Duodenal mucosa (tissue), 2 donors: ENCODE results near the gene PPM1H.

Source experiments
- H3K27ac ChIP-seq: one replicate; pipeline ENCODE4 v1.7.0; 2013; ENCODE audit warnings: low read depth, low read length
- H3K27me3 ChIP-seq, 2 donors: one replicate each; pipeline ENCODE4 v1.7.0; 2013; ENCODE audit warnings: low read length in 2 of 2, control low read depth in 1 of 2; ENCODE audit not compliant: insufficient read depth in 2 of 2, control insufficient read depth in 1 of 2
- H3K36me3 ChIP-seq, 2 donors: one replicate each; pipeline ENCODE4 v1.7.0; 2013; ENCODE audit warnings: low read length in 2 of 2, control low read depth in 1 of 2; ENCODE audit not compliant: insufficient read depth in 2 of 2, control insufficient read depth in 1 of 2
- H3K4me1 ChIP-seq, 2 donors: one replicate each; pipeline ENCODE4 v1.7.0; 2013; ENCODE audit warnings: low read length in 2 of 2, control low read depth in 1 of 2; ENCODE audit not compliant: insufficient read depth in 2 of 2, control insufficient read depth in 1 of 2
- H3K4me3 ChIP-seq, 2 donors: one replicate each; pipeline ENCODE4 v1.7.0; 2013; ENCODE audit warnings: low read length in 2 of 2, low read depth in 1 of 2
- H3K9ac ChIP-seq, 2 donors: one replicate each; pipeline ENCODE4 v1.7.0; 2013; ENCODE audit warnings: low read length in 2 of 2, low read depth in 1 of 2
- H3K9me3 ChIP-seq, 2 donors: one replicate each; pipeline ENCODE4 v1.7.0; 2013; ENCODE audit warnings: low read length in 2 of 2, control low read depth in 1 of 2; ENCODE audit not compliant: control insufficient read depth in 1 of 2

Gene PPM1H

GRCh38 chr12:62651138-62651537 lies 283.8 kb downstream of the PPM1H start:
- H3K9me3 ChIP-seq = no peaks in the 10 kb centered on the region
- H3K9ac ChIP-seq = no peak overlapping the region
- no peaks in the 10 kb centered on the region for H3K27me3 ChIP-seq
- no peaks in the 10 kb centered on the region for H3K4me1 ChIP-seq
- peaks cover 0 to 7% of the 10 kb centered on the region in 2 donors for H3K36me3 ChIP-seq
- no peak overlapping the region for H3K4me3 ChIP-seq
- H3K27ac ChIP-seq = no peak overlapping the region

DNA sequence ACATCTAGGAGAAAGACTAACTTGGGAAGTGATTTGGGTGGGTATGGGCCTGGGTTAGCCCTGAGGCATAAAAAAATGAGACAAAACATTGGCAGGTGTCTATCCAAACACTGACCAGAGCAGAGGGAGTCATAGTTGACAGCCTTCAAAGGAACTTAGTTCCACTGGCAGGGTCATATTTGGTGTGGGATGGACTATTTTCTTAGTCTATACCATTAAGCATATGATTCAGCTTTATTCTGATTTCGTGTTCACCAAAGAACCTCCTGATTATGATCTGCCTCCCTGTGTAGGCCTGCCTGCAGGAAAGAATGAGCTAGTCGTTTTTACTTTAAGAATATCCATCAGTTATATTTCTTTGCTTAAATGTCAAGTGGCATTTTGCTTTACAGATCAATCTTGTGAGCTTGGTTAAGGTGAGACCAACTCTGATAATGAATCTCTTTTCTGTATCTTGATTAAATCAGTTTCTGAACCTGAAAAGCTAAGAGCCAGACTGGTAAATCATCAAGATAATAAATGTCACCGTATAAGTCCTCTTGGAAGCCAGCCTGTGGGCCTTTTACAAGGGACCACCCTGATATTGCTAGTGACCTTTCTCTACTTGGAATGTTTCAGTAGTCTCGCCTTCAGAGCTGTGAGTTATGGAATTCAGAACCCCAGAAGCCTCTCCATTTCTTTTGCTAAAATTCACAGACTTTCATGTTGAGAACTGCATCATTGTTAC lies 285.4 kb downstream of the PPM1H start:
- H3K27me3 ChIP-seq = no peaks in the 10 kb centered on the region
- peaks cover 0 to 7% of the 10 kb centered on the region in 2 donors for H3K36me3 ChIP-seq
- H3K4me3 ChIP-seq = no peak overlapping the region
- no peak overlapping the region for H3K9ac ChIP-seq
- H3K27ac ChIP-seq = no peak overlapping the region
- H3K9me3 ChIP-seq = no peaks in the 10 kb centered on the region
- H3K4me1 ChIP-seq = no peaks in the 10 kb centered on the region

- Histone ChIP-seq H3K9me3 (no peaks in the 10 kb centered on the region), H3K27ac (no peak overlapping the region), H3K36me3 (peaks cover 0 to 7% of the 10 kb centered on the region in 2 donors), H3K4me1 (no peaks in the 10 kb centered on the region), H3K27me3 (no peaks in the 10 kb centered on the region), H3K4me3 (no peak overlapping the region), H3K9ac (no peak overlapping the region)
Measured at GRCh38 chr12:62647586-62647985, 287.4 kb downstream of the PPM1H start.

DNA sequence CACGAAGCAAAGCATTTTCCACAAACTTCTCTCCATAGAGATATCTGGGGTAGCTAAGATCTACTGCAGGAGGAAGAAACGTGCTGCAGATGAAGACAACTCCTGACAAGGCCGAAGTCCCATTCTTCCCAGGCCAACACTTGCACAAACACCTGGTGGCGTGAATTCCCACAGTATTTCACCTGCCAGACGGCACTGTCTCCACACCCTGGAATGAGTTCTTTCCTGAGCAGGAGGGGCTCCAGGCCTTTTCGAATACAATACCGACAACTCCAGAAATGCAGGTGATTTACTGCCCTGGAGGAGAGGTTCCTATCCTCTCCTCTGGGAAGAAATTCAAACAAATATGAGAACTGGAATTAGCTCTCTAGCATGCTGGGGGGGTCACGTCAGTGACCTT lies 288.4 kb downstream of the PPM1H start:
- Histone ChIP-seq H3K4me1 (peaks cover 0 to 9% of the 10 kb centered on the region in 2 donors), H3K4me3 (no peak overlapping the region), H3K27me3 (no peaks in the 10 kb centered on the region), H3K27ac (no peak overlapping the region), H3K9me3 (no peaks in the 10 kb centered on the region), H3K9ac (no peak overlapping the region), H3K36me3 (peaks cover 0 to 7% of the 10 kb centered on the region in 2 donors)

- Histone ChIP-seq H3K27ac (no peak overlapping the region), H3K27me3 (no peaks in the 10 kb centered on the region), H3K36me3 (peaks cover 0 to 7% of the 10 kb centered on the region in 2 donors), H3K9me3 (no peaks in the 10 kb centered on the region), H3K9ac (no peak overlapping the region), H3K4me1 (peaks cover 0 to 9% of the 10 kb centered on the region in 2 donors), H3K4me3 (no peak overlapping the region)
Measured at GRCh38 chr12:62643486-62643885, 291.5 kb downstream of the PPM1H start.

- H3K36me3 ChIP-seq = peaks cover 0 to 7% of the 10 kb centered on the region in 2 donors
- no peak overlapping the region for H3K4me3 ChIP-seq
- H3K27me3 ChIP-seq = no peaks in the 10 kb centered on the region
- H3K4me1 ChIP-seq = peaks cover 0 to 9% of the 10 kb centered on the region in 2 donors
- H3K9ac ChIP-seq = no peak overlapping the region
- no peaks in the 10 kb centered on the region for H3K9me3 ChIP-seq
- no peak overlapping the region for H3K27ac ChIP-seq
Measured at GRCh38 chr12:62642486-62642885, 292.5 kb downstream of the PPM1H start.

- Histone ChIP-seq H3K4me3 (no peak overlapping the region), H3K27me3 (no peaks in the 10 kb centered on the region), H3K9ac (no peak overlapping the region), H3K27ac (no peak overlapping the region), H3K36me3 (no peaks in the 10 kb centered on the region), H3K4me1 (peaks cover 0 to 9% of the 10 kb centered on the region in 2 donors), H3K9me3 (no peaks in the 10 kb centered on the region)
Measured at GRCh38 chr12:62640910-62641448, 294.0 kb downstream of the PPM1H start.

DNA sequence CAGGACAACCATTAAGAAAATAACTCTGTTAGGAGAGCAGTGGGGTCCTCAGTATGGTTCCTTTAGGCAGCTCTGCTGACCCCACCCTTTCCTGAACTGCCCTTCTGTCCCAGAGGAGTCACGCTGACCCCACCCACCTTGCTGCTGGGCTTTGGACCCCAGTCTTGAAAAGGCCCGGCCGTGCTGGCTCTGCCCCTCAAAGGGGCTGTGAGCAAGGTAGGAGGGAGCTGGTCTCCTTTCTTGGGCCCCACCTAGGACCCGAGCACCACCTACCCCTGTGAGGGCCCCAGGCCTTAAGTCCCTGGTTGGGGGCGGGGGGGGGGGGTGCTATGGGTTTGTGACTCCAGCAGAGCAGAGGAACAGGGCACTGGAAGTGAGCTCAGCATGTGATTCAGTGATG lies 297.3 kb downstream of the PPM1H start:
- no peak overlapping the region for H3K4me3 ChIP-seq
- no peaks in the 10 kb centered on the region for H3K36me3 ChIP-seq
- H3K4me1 ChIP-seq = peaks cover 2 to 12% of the 10 kb centered on the region in 2 donors
- H3K9ac ChIP-seq = no peak overlapping the region
- no peak overlapping the region for H3K27ac ChIP-seq
- H3K9me3 ChIP-seq = no peaks in the 10 kb centered on the region
- H3K27me3 ChIP-seq = peaks cover 0 to 4% of the 10 kb centered on the region in 2 donors

DNA sequence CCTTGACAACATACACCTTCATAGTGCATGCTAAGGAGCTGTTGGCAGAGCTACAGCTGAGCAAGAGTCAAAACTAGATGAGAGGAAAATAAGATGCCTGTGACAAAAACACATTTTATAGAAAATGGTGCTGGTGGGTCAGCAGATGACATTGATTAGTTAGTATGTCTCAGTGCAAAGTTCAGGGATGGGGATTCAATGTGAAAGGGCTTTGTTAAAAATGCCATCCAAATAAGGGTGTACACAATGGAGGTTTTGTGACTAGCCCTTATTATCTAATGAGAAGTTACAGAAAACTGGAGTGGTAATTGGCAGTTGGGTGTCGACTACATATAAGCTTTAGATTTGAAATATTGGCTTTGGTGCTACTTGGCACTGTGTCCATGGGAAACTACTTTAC lies 299.3 kb downstream of the PPM1H start:
- Histone ChIP-seq H3K9ac (no peak overlapping the region), H3K27me3 (peaks cover 9% of the 10 kb centered on the region in 2 donors), H3K4me3 (no peak overlapping the region), H3K9me3 (no peaks in the 10 kb centered on the region), H3K36me3 (no peaks in the 10 kb centered on the region), H3K4me1 (peaks cover 4 to 10% of the 10 kb centered on the region in 2 donors), H3K27ac (no peak overlapping the region)

DNA sequence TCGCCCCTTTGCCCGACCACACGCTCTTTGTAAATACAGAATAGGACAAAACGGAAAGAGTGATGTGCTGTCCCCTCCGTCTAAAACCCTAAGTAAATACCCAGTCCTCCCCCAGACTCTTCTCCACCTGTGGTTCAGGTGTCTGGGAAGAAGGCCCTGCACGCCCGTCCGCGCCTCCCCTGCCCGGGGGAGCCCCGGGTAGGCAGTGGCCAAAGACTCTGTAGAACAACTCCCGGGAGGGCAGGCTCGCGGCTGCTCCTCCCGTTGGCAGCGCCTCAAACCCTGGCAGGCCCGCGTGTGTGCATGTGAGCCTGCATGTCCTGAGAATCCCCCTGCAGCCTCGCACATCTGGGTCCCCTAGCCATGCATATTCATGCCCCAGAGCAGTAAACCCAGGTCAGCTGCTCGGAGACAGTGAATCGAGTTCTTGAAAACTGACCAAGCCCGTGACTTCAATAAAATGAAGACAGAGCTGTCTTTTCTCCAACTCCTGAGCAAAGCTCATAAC lies 302.5 kb downstream of the PPM1H start:
- H3K27ac ChIP-seq = no peak overlapping the region
- H3K9ac ChIP-seq = peak overlapping the region; percentile 26 to 39
- peaks cover 9 to 13% of the 10 kb centered on the region in 2 donors for H3K27me3 ChIP-seq
- H3K4me3 ChIP-seq = peak overlapping the region; percentile 71 to 76
- H3K4me1 ChIP-seq = peaks cover 4 to 10% of the 10 kb centered on the region in 2 donors
- H3K36me3 ChIP-seq = no peaks in the 10 kb centered on the region
- no peaks in the 10 kb centered on the region for H3K9me3 ChIP-seq
